K562 (cell line): Measurements from ENCODE around the gene SPOCK2. TPM values are rescaled to one million over a fixed set of nuclear protein-coding genes. Genes with fewer than 3 reads are reported as not detected.
A peak's percentile ranks its signal among the peaks of the same experiment; 100 is the strongest.

Source experiments
- ARID1B ChIP-seq: fragments of 450-650 bp; IDR thresholded peaks from 2 replicates; pipeline ENCODE4 v1.6.1; 2016; ENCODE audit warnings: antibody characterized with exemption, mild to moderate bottlenecking, inconsistent platforms
- E2F5 ChIP-seq: sonication (generic); formaldehyde crosslinking; IDR thresholded peaks from 2 replicates; pipeline ENCODE4 v1.8.0; 2022; ENCODE audit warnings: mild to moderate bottlenecking, missing genetic modification reagents
- E4F1 ChIP-seq: fragments of 250-450 bp; sonication (Bioruptor Pico); IDR thresholded peaks from 2 replicates; pipeline ENCODE4 v1.5.0; 2021; ENCODE audit warnings: mild to moderate bottlenecking, borderline replicate concordance
- ETS1 ChIP-seq: conservative IDR thresholded peaks from 2 replicates; pipeline ENCODE4 v1.6.1; 2011; ENCODE audit warnings: low read depth, mild to moderate bottlenecking, low read length; ENCODE audit not compliant: control insufficient read depth
- FOXP4 ChIP-seq: sonication (generic); formaldehyde crosslinking; IDR thresholded peaks from 2 replicates; pipeline ENCODE4 v1.8.0; 2022; ENCODE audit warnings: mild to moderate bottlenecking, missing genetic modification reagents, borderline replicate concordance
- JUN ChIP-seq, 2 experiments: sonication (generic) in 1 of 2; formaldehyde crosslinking in 1 of 2; IDR thresholded peaks; 2 replicates each; pipeline versions ENCODE4 v1.6.1 to v1.8.0; 2012 to 2022; ENCODE audit warnings: borderline replicate concordance in 2 of 2, mild to moderate bottlenecking in 2 of 2, improper control_type of control experiment in 1 of 2, low read depth in 1 of 2, low read length in 1 of 2, missing genetic modification reagents in 1 of 2
- MYNN ChIP-seq, 2 experiments: sonication (generic); formaldehyde crosslinking in 1 of 2; IDR thresholded peaks; 2 replicates each; pipeline versions ENCODE4 v1.5.0 to v1.6.1; 2016 to 2020; ENCODE audit warnings: antibody characterized with exemption in 1 of 2, missing genetic modification reagents in 1 of 2
- NRF1 ChIP-seq, 2 experiments: fragments of 450-650 bp; IDR thresholded peaks in 1 of 2; conservative IDR thresholded peaks in 1 of 2; 2 replicates each; pipeline ENCODE4 v1.6.1; 2014; ENCODE audit warnings: mild to moderate bottlenecking in 2 of 2
- POLR3A ChIP-seq: IDR thresholded peaks from 2 replicates; pipeline ENCODE4 v1.6.1; 2011; ENCODE audit warnings: borderline replicate concordance, mild to moderate bottlenecking, moderate library complexity; ENCODE audit not compliant: insufficient read length, insufficient read depth; ENCODE audit errors: extremely low read depth
- TBL1XR1 ChIP-seq, 2 experiments: IDR thresholded peaks; 2 replicates each; pipeline ENCODE4 v1.6.1; 2012; ENCODE audit warnings: improper control_type of control experiment in 2 of 2, low read length in 2 of 2, mild to moderate bottlenecking in 1 of 2
- ZBTB12 ChIP-seq: fragments of 250-450 bp; sonication (Bioruptor Pico); IDR thresholded peaks from 2 replicates; pipeline ENCODE4 v1.4.0; 2020
- ZBTB33 ChIP-seq: sonication (generic); formaldehyde crosslinking; IDR thresholded peaks from 2 replicates; pipeline ENCODE4 v1.8.1; 2023; ENCODE audit warnings: mild to moderate bottlenecking, missing genetic modification reagents
- ZNF589 ChIP-seq: fragments of 200-800 bp; sonication (Bioruptor generic); IDR thresholded peaks from 2 replicates; pipeline ENCODE4 v1.6.1; 2016; ENCODE audit warnings: low read depth, missing genetic modification characterization, missing compliant biosample characterization
- ZNF699 ChIP-seq: fragments of 250-450 bp; sonication (Bioruptor Pico); IDR thresholded peaks from 2 replicates; pipeline ENCODE4 v1.8.0; 2021; ENCODE audit warnings: mild to moderate bottlenecking, moderate library complexity; ENCODE audit not compliant: insufficient replicate concordance
- polyA plus RNA-seq, 8 experiments: library from polyadenylated mRNA; depleted of rRNA in 4 of 8; stranded (reverse) in 5 of 8; unstranded in 3 of 8; fragments of >200 nt; fragmentation: Nextera tagmentation in 2 of 8; fragmentation: Illumina TruSeq in 1 of 8; extraction: Ambion mirVana in 2 of 8; extraction: Trizol in 1 of 8; gene quantifications; 2 replicates each; pipeline versions ENCODE4 v1.2.1 to v1.2.3, GENCODE V29; 2011 to 2014; ENCODE audit warnings: inconsistent platforms in 1 of 8, missing spikeins in 1 of 8
- total RNA-seq, 7 experiments: library from RNA; depleted of rRNA in 6 of 7; stranded (reverse); fragments of >200 nt in 6 of 7; fragmentation: Illumina TruSeq in 2 of 7; extraction: Trizol in 2 of 7; gene quantifications; 2 replicates each; pipeline versions ENCODE4 v1.2.1 to v1.2.3, GENCODE V29; 2011 to 2021; ENCODE audit warnings: low replicate concordance in 1 of 7

SPOCK2 gene
- total and polyA plus RNA-seq, 9 of the 15 experiments (the other 6 are each of a cell fraction or from before 2014, with no cell fraction given) = 0.04 to 0.86 (median 0.11) TPM; not detected in 2

GRCh38 chr10:72097448-72098300, 9.3 kb upstream of the SPOCK2 start (continued):
- TF ChIP-seq ZBTB12 (CRISPR knock-in tag) = peak; percentile 72
- TF ChIP-seq E4F1 (CRISPR knock-in tag) = no peak
- TF ChIP-seq ZNF699 (CRISPR knock-in tag) = no peak
- TF ChIP-seq JUN (IDR thresholded peaks at IDR 0.05; ENCODE audit: borderline replicate concordance, low read depth, low read length) = peak; percentile 95
- no peak for TF ChIP-seq JUN (CRISPR knock-in tag; IDR thresholded peaks at IDR 0.05; ENCODE audit: borderline replicate concordance)
- TF ChIP-seq ARID1B = peak; percentile 91
- TF ChIP-seq ZNF589 (CRISPR knock-in tag) = no peak
- 0 out of 2 replicates have a peak, but pooled peaks have one; percentile 13 for TF ChIP-seq ZBTB33
- TF ChIP-seq POLR3A = no peak
- no peak for TF ChIP-seq MYNN (IDR thresholded peaks at IDR 0.05)
- no peak for TF ChIP-seq MYNN (CRISPR knock-in tag; IDR thresholded peaks at IDR 0.05)
- TF ChIP-seq FOXP4 (CRISPR knock-in tag) = 0 out of 2 replicates have a peak, but pooled peaks have one; percentile 44
- peak in 1 of 2 experiments; percentile 41; a peak in 2 of 4 replicates for TF ChIP-seq TBL1XR1 (IDR thresholded peaks at IDR 0.05; ENCODE audit: low read length in 2 of 2)
- no peak for TF ChIP-seq ETS1
- TF ChIP-seq E2F5 (CRISPR knock-in tag) = no peak
- peak; percentile 45 to 54 for TF ChIP-seq NRF1 (conservative IDR thresholded peaks at IDR 0.05 in 1 of 2, IDR thresholded peaks at IDR 0.05 in 1 of 2)
